Mesendoderm (in vitro differentiated cells): Measurements from ENCODE around the gene MARCHF10.

Source experiments
- DNase-seq: peaks from one replicate; pipeline ENCODE4 v3.0.0; 2013
- H2AK5ac ChIP-seq: 2 replicates; pipeline ENCODE4 v1.6.1; 2013; ENCODE audit warnings: low read length, inconsistent platforms
- H2BK120ac ChIP-seq: 2 replicates; pipeline ENCODE4 v1.6.1; 2013; ENCODE audit warnings: low read depth, mild to moderate bottlenecking, low read length, moderate library complexity, mixed read lengths
- H2BK15ac ChIP-seq: replicated peaks from 2 replicates; pipeline ENCODE4 v1.6.1; 2013; ENCODE audit warnings: low read depth, mild to moderate bottlenecking, moderate library complexity
- H2BK5ac ChIP-seq: 2 replicates; pipeline ENCODE4 v1.6.1; 2013; ENCODE audit warnings: low read length, inconsistent platforms
- H3K18ac ChIP-seq: 2 replicates; pipeline ENCODE4 v1.6.1; 2013; ENCODE audit warnings: mild to moderate bottlenecking, low read length, mixed read lengths
- H3K23ac ChIP-seq: one replicate; pipeline ENCODE4 v1.6.1; 2013; ENCODE audit warnings: low read length
- H3K27ac ChIP-seq: 2 replicates; pipeline ENCODE4 v1.5.1; 2013; ENCODE audit warnings: low read depth, mild to moderate bottlenecking, inconsistent platforms, low read length, moderate library complexity
- H3K27me3 ChIP-seq: 2 replicates; pipeline ENCODE4 v1.6.1; 2013; ENCODE audit warnings: low read length, control low read depth, mild to moderate bottlenecking, inconsistent platforms; ENCODE audit not compliant: insufficient read depth, poor library complexity
- H3K36me3 ChIP-seq: 2 replicates; pipeline ENCODE4 v1.6.1; 2013; ENCODE audit warnings: low read length, inconsistent platforms; ENCODE audit not compliant: control insufficient read depth, insufficient read depth
- H3K4ac ChIP-seq: one replicate; pipeline ENCODE4 v1.6.1; 2013; ENCODE audit warnings: low read depth, mild to moderate bottlenecking, low read length, moderate library complexity
- H3K4me1 ChIP-seq: 2 replicates; pipeline ENCODE4 v1.6.1; 2013; ENCODE audit warnings: low read depth, low read length, inconsistent platforms; ENCODE audit not compliant: control insufficient read depth
- H3K4me2 ChIP-seq: 2 replicates; pipeline ENCODE4 v1.6.1; 2013; ENCODE audit warnings: low read length
- H3K4me3 ChIP-seq: 2 replicates; pipeline ENCODE4 v1.5.1; 2013; ENCODE audit warnings: mild to moderate bottlenecking, low read length
- H3K56ac ChIP-seq: one replicate; pipeline ENCODE4 v1.6.1; 2013; ENCODE audit warnings: low read length
- H3K79me1 ChIP-seq: 2 replicates; pipeline ENCODE4 v1.6.1; 2013; ENCODE audit warnings: low read length, inconsistent platforms
- H3K79me2 ChIP-seq: 2 replicates; pipeline ENCODE4 v1.6.1; 2013; ENCODE audit warnings: mild to moderate bottlenecking, low read length; ENCODE audit not compliant: control insufficient read depth, insufficient read depth
- H3K9ac ChIP-seq: 2 replicates; pipeline ENCODE4 v1.6.1; 2013; ENCODE audit warnings: low read length, inconsistent platforms
- H4K5ac ChIP-seq: one replicate; pipeline ENCODE4 v1.6.1; 2013; ENCODE audit warnings: low read length
- H4K8ac ChIP-seq: one replicate; pipeline ENCODE4 v1.6.1; 2013; ENCODE audit warnings: low read depth, mild to moderate bottlenecking, control low read depth, low read length, moderate library complexity
- WGBS: extraction: QIAGEN DNeasy Blood & Tissue Kit; methylation state at CpG from one replicate; pipeline ENCODE4 v1.1.7; 2013; ENCODE audit warnings: low lambda C conversion rate, missing lambda C conversion rate; ENCODE audit not compliant: insufficient coverage; ENCODE audit errors: extremely low coverage; 5-methylcytosine and 5-hydroxymethylcytosine counted together

Gene MARCHF10

DNA sequence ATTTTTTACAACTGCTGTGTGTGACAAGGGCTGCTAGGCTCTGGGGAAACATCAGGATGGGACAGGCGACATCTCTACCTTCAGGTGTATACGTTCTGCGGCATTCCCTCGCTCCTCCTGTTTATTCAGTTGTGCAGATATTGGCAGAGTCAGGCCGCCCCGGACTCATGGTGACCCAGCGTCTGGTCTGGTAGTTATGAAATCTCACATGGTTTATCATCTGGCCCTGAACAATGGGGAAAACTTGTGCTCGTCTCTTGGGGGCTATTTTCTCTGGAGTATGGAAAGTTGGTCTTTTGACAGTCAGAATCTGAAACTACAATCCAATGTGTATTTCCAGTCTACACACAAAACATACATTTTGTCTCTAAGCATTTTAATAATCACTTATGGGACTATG lies 3.3 kb downstream of the MARCHF10 start:
- DNase-seq = no peak
- WGBS = no CpG with 5 or more reads among the region's 8 CpGs
- peaks cover 3% of the 10 kb centered on the region for H3K4me1 ChIP-seq

DNA sequence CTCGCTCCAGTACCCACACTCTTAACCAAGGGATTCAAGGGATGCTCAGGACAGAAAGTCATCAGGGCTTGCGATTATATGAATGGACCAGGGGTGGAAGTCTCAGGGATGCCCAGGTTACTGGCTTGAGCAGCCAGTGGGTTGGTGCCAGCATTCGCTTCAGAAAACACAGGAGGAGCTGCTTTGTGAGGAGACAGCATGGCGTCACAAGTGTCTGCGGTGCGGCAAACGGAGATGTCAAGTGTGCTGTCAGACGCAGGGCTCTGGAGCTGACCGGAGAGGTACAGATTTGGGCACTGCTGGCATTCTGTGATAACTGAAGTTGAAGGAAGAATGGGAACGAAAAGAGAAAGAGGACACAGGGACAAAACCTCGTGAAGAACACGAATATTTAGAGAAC lies 4.1 kb downstream of the MARCHF10 start:
- Histone ChIP-seq H4K5ac (no peak overlapping the region), H3K27ac (no peak overlapping the region), H4K8ac (no peak overlapping the region), H3K79me1 (no peaks in the 10 kb centered on the region), H3K79me2 (no peaks in the 10 kb centered on the region), H3K9ac (no peak overlapping the region), H3K4me1 (peaks cover 3% of the 10 kb centered on the region), H2BK5ac (no peak overlapping the region), H3K23ac (no peak overlapping the region), H2BK15ac (no peak overlapping the region), H2BK120ac (no peak overlapping the region), H3K4me2 (no peak overlapping the region), H3K36me3 (no peaks in the 10 kb centered on the region), H3K18ac (no peak overlapping the region), H3K56ac (no peak overlapping the region), H2AK5ac (no peak overlapping the region), H3K4me3 (no peak overlapping the region), H3K4ac (no peak overlapping the region), H3K27me3 (no peaks in the 10 kb centered on the region)
- DNase-seq = no peak
- WGBS = no CpG with 5 or more reads among the region's 12 CpGs

More for the DNA sequence above, 3.3 kb downstream of the MARCHF10 start:
- no peak overlapping the region for H2AK5ac ChIP-seq
- H3K36me3 ChIP-seq = no peaks in the 10 kb centered on the region
- no peak overlapping the region for H3K56ac ChIP-seq
- H3K18ac ChIP-seq = no peak overlapping the region
- H3K9ac ChIP-seq = no peak overlapping the region
- no peak overlapping the region for H2BK120ac ChIP-seq
- H3K27ac ChIP-seq = no peak overlapping the region
- no peak overlapping the region for H4K8ac ChIP-seq
- no peak overlapping the region for H3K4me3 ChIP-seq
- H3K27me3 ChIP-seq = no peaks in the 10 kb centered on the region
- H3K4ac ChIP-seq = no peak overlapping the region
- no peak overlapping the region for H2BK15ac ChIP-seq
- no peak overlapping the region for H4K5ac ChIP-seq
- no peak overlapping the region for H3K23ac ChIP-seq
- no peak overlapping the region for H3K4me2 ChIP-seq
- H2BK5ac ChIP-seq = no peak overlapping the region
- H3K79me1 ChIP-seq = no peaks in the 10 kb centered on the region
- H3K79me2 ChIP-seq = no peaks in the 10 kb centered on the region

GRCh38 chr17:62802561-62803205 lies 5.4 kb downstream of the MARCHF10 start:
- Histone ChIP-seq H2BK120ac (no peak overlapping the region), H2BK5ac (no peak overlapping the region), H3K23ac (no peak overlapping the region), H3K36me3 (no peaks in the 10 kb centered on the region), H4K8ac (no peak overlapping the region), H3K56ac (no peak overlapping the region), H3K79me1 (no peaks in the 10 kb centered on the region), H3K4me1 (peaks cover 3% of the 10 kb centered on the region), H2BK15ac (no peak overlapping the region), H3K4me2 (no peak overlapping the region), H3K4me3 (no peak overlapping the region), H4K5ac (no peak overlapping the region), H3K18ac (no peak overlapping the region), H3K9ac (no peak overlapping the region), H3K27me3 (no peaks in the 10 kb centered on the region), H3K79me2 (no peaks in the 10 kb centered on the region), H3K4ac (no peak overlapping the region), H3K27ac (no peak overlapping the region), H2AK5ac (no peak overlapping the region)
- no CpG with 5 or more reads among the region's 9 CpGs for WGBS
- DNase-seq = no peak

DNA sequence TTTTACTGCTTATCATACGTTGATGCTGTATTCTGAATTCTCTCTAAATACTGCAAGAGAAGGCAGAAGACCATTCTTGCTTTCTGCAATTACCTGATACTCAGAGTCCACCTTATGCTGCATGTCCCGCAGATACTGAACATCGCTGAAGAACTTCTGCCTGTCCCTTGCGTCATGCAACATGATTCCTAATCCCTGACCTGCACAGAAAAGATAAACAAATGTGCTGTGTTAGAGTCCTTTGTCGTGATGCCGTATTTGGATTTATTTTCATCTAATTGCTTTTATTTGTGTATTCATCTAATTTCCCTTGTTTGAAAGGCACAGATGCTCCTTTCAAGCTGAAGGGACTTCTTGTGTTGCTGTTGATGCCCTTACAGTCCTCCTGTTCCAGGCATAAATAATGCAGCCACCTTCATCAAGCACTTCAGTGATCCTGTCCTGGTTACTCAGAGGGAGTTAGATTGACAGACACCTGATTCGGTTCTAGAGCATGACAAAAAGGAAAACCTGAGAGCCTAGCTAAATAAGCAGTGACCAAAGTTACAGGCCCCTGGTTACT lies 6.5 kb downstream of the MARCHF10 start:
- H3K56ac ChIP-seq = no peak overlapping the region
- no peak overlapping the region for H3K23ac ChIP-seq
- no CpG with 5 or more reads among the region's 7 CpGs for WGBS

DNA sequence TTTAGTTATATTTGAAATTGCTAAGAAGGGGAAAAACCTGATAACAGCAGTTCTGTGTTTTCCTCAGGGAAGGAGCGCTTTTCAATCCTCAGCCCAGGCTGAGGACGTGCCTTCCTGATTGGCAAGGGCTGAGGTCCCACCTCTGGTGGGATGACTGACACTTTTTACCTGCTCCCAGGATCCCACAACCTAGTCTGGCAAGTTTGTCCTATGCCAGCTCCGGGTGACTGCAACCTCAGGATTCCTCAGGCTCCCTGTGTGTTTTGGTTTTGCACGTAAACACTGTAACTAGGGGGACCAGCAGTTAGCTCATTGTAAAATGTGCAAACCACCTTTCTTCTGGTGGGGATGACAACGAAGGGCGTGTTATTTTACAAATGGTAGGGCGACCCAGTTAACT lies 7.5 kb downstream of the MARCHF10 start:
- peaks cover 3% of the 10 kb centered on the region for H3K4me1 ChIP-seq
- H3K9ac ChIP-seq = no peak overlapping the region
- no peaks in the 10 kb centered on the region for H3K36me3 ChIP-seq
- H3K4ac ChIP-seq = no peak overlapping the region
- no peak overlapping the region for H2BK15ac ChIP-seq
- no peaks in the 10 kb centered on the region for H3K79me2 ChIP-seq
- H2AK5ac ChIP-seq = no peak overlapping the region
- no peak overlapping the region for H3K18ac ChIP-seq
- H3K4me2 ChIP-seq = no peak overlapping the region
- H3K27ac ChIP-seq = no peak overlapping the region
- H2BK5ac ChIP-seq = no peak overlapping the region
- H4K8ac ChIP-seq = no peak overlapping the region
- peak; percentile 90 for DNase-seq
- H4K5ac ChIP-seq = no peak overlapping the region
- no CpG with 5 or more reads among the region's 7 CpGs for WGBS
- no peak overlapping the region for H2BK120ac ChIP-seq
- H3K23ac ChIP-seq = no peak overlapping the region
- H3K27me3 ChIP-seq = no peaks in the 10 kb centered on the region
- H3K4me3 ChIP-seq = no peak overlapping the region
- H3K79me1 ChIP-seq = no peaks in the 10 kb centered on the region
- H3K56ac ChIP-seq = no peak overlapping the region

More for the DNA sequence above, 6.5 kb downstream of the MARCHF10 start:
- Histone ChIP-seq H4K5ac (no peak overlapping the region), H3K79me2 (no peaks in the 10 kb centered on the region), H4K8ac (no peak overlapping the region), H3K79me1 (no peaks in the 10 kb centered on the region), H2BK120ac (no peak overlapping the region), H3K4ac (no peak overlapping the region), H3K9ac (no peak overlapping the region), H2AK5ac (no peak overlapping the region), H2BK15ac (no peak overlapping the region), H3K36me3 (no peaks in the 10 kb centered on the region), H3K27ac (no peak overlapping the region), H3K4me1 (peaks cover 3% of the 10 kb centered on the region), H3K18ac (no peak overlapping the region), H3K27me3 (no peaks in the 10 kb centered on the region), H2BK5ac (no peak overlapping the region), H3K4me3 (no peak overlapping the region), H3K4me2 (no peak overlapping the region)
- DNase-seq = no peak

DNA sequence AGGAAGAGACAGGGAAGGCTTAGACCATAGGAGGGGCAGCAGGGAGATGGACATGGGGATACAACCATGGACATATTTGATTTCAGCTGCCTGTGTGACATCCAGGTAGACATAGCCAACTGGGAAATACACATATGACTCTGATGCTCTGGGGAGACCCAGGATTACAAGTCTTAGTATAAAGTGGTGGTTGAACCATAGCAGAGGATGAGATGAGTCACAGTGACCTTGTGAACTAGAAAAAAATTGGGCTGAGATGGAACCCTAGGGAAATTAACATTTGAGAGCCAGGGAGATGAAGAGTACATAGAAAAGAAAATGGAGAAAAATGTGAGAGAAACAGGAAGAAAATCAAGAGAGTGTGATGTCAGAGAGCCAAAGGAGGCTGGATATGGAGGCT lies 10.2 kb downstream of the MARCHF10 start:
- H3K79me2 ChIP-seq = no peaks in the 10 kb centered on the region
- no peak overlapping the region for H3K4me2 ChIP-seq

More for the DNA sequence above, 10.2 kb downstream of the MARCHF10 start:
- Histone ChIP-seq H4K8ac (no peak overlapping the region), H4K5ac (no peak overlapping the region), H3K9ac (no peak overlapping the region), H2AK5ac (no peak overlapping the region), H3K4me1 (peaks cover 3% of the 10 kb centered on the region), H3K27ac (no peak overlapping the region), H3K18ac (no peak overlapping the region), H3K23ac (no peak overlapping the region), H2BK5ac (no peak overlapping the region), H3K4me3 (no peak overlapping the region), H3K4ac (no peak overlapping the region), H2BK15ac (no peak overlapping the region), H2BK120ac (no peak overlapping the region), H3K27me3 (no peaks in the 10 kb centered on the region), H3K79me1 (no peaks in the 10 kb centered on the region), H3K36me3 (no peaks in the 10 kb centered on the region), H3K56ac (no peak overlapping the region)
- DNase-seq = no peak
